HG02571 (cell line): ENCODE data around the gene LRRC4C.

Experiments
- ATAC-seq: cut with Tn5 transposase; IDR thresholded peaks from one replicate; pipeline ENCODE4 v1.9.1; 2021; ENCODE audit warnings: mild to moderate bottlenecking, moderate library complexity; ENCODE audit not compliant: unreplicated experiment

Gene LRRC4C

GRCh38 chr11:41146326-41146725, 313.1 kb downstream of the LRRC4C start:
- no peak for ATAC-seq

GRCh38 chr11:41145420-41145819, 314.0 kb downstream of the LRRC4C start:
- no peak for ATAC-seq

- ATAC-seq = no peak
Measured at GRCh38 chr11:41134971-41135370, 324.5 kb downstream of the LRRC4C start.

GRCh38 chr11:41133023-41133422, 326.4 kb downstream of the LRRC4C start:
- no peak for ATAC-seq

GRCh38 chr11:41121600-41121999, 337.9 kb downstream of the LRRC4C start:
- ATAC-seq = no peak

- no peak for ATAC-seq
Measured at GRCh38 chr11:41119484-41119883, 340.0 kb downstream of the LRRC4C start.

- no peak for ATAC-seq
Measured at GRCh38 chr11:41118521-41118920, 340.9 kb downstream of the LRRC4C start.

- no peak for ATAC-seq
Measured at GRCh38 chr11:41116970-41117369, 342.5 kb downstream of the LRRC4C start.

GRCh38 chr11:41115066-41115465, 344.4 kb downstream of the LRRC4C start:
- ATAC-seq = no peak

- ATAC-seq = no peak
Measured at GRCh38 chr11:41113160-41113559, 346.3 kb downstream of the LRRC4C start.

- ATAC-seq = no peak
Measured at GRCh38 chr11:41110527-41110926, 348.9 kb downstream of the LRRC4C start.

- no peak for ATAC-seq
Measured at GRCh38 chr11:41102471-41102870, 357.0 kb downstream of the LRRC4C start.

- no peak for ATAC-seq
Measured at GRCh38 chr11:41099654-41100053, 359.8 kb downstream of the LRRC4C start.

- no peak for ATAC-seq
Measured at GRCh38 chr11:41085123-41085522, 374.3 kb downstream of the LRRC4C start.

GRCh38 chr11:41081756-41082285, 377.6 kb downstream of the LRRC4C start:
- no peak for ATAC-seq

GRCh38 chr11:41074318-41074717, 385.1 kb downstream of the LRRC4C start:
- ATAC-seq = no peak

GRCh38 chr11:41065432-41065831, 394.0 kb downstream of the LRRC4C start:
- ATAC-seq = no peak

- no peak for ATAC-seq
Measured at GRCh38 chr11:41058138-41058537, 401.3 kb downstream of the LRRC4C start.

- no peak for ATAC-seq
Measured at GRCh38 chr11:41056892-41057569, 402.4 kb downstream of the LRRC4C start.

GRCh38 chr11:41053894-41054293, 405.6 kb downstream of the LRRC4C start:
- no peak for ATAC-seq

GRCh38 chr11:41051919-41052635, 407.4 kb downstream of the LRRC4C start:
- no peak for ATAC-seq

- ATAC-seq = no peak
Measured at GRCh38 chr11:41050791-41051190, 408.7 kb downstream of the LRRC4C start.
